WTC11 (cell line): ENCODE data around the gene EGFR. TPM values are rescaled to one million over a fixed set of nuclear protein-coding genes. Genes with fewer than 3 reads are reported as not detected.

Experiments used
- ATAC-seq: fragments of 200-7000 bp; cut with Tn5 transposase; 2 replicates; pipeline ENCODE4 v1.10.0; 2021; ENCODE audit warnings: mild to moderate bottlenecking, moderate library complexity
- CTCF ChIA-PET: fragments of 300-600 bp; sonication (Branson Sonifier 250); formaldehyde crosslinking; loops from one replicate; lab custom pipeline; 2021; ENCODE audit warnings: antibody characterized with exemption; lab: Charles Lee
- POLR2A ChIA-PET: fragments of 350-600 bp; sonication (Branson Sonifier 250); formaldehyde crosslinking; loops from one replicate; lab custom pipeline; 2021; ENCODE audit warnings: antibody characterized with exemption; lab: Charles Lee
- DNase-seq: peaks from one replicate; pipeline ENCODE4 v3.0.0; 2021; ENCODE audit warnings: low spot score
- H3K27ac Mint-ChIP-seq: 2 replicates; pipeline ENCODE4 v1.8.0; 2021; ENCODE audit warnings: mixed read lengths
- H3K27me3 Mint-ChIP-seq: 2 replicates; pipeline ENCODE4 v1.8.0; 2021; ENCODE audit warnings: low read depth, mild to moderate bottlenecking, moderate library complexity, mixed read lengths
- H3K36me3 Mint-ChIP-seq: 2 replicates; pipeline ENCODE4 v1.8.0; 2021; ENCODE audit warnings: mixed read lengths
- H3K4me1 Mint-ChIP-seq: 2 replicates; pipeline ENCODE4 v1.8.0; 2022; ENCODE audit warnings: mixed read lengths
- H3K4me3 Mint-ChIP-seq: 2 replicates; pipeline ENCODE4 v1.8.0; 2021; ENCODE audit warnings: mild to moderate bottlenecking, moderate library complexity, mixed read lengths
- H3K9me3 Mint-ChIP-seq: 2 replicates; pipeline ENCODE4 v1.8.0; 2021; ENCODE audit warnings: mixed read lengths
- ATF2 ChIP-seq: sonication (generic); formaldehyde crosslinking; IDR thresholded peaks from 2 replicates; pipeline ENCODE4 v1.8.1; 2022; ENCODE audit warnings: low read depth, missing genetic modification reagents, borderline replicate concordance
- CREB1 ChIP-seq: sonication (generic); formaldehyde crosslinking; IDR thresholded peaks from 2 replicates; pipeline ENCODE4 v1.8.0; 2023; ENCODE audit warnings: mild to moderate bottlenecking, missing genetic modification reagents
- ELF4 ChIP-seq: sonication (generic); formaldehyde crosslinking; IDR thresholded peaks from 2 replicates; pipeline ENCODE4 v1.8.1; 2022; ENCODE audit warnings: low read depth, mild to moderate bottlenecking, moderate library complexity, missing genetic modification reagents
- ETV6 ChIP-seq: sonication (generic); formaldehyde crosslinking; IDR thresholded peaks from 2 replicates; pipeline ENCODE4 v1.8.1; 2022; ENCODE audit warnings: mild to moderate bottlenecking, missing genetic modification reagents
- FOXK1 ChIP-seq: sonication (generic); formaldehyde crosslinking; IDR thresholded peaks from 2 replicates; pipeline ENCODE4 v1.8.0; 2022; ENCODE audit warnings: mild to moderate bottlenecking, moderate library complexity, missing genetic modification reagents
- GTF2I ChIP-seq: fragments of 250-450 bp; sonication (Bioruptor Pico); conservative IDR thresholded peaks from 2 replicates; pipeline ENCODE4 v1.4.0; 2021; ENCODE audit warnings: mild to moderate bottlenecking
- HMGXB4 ChIP-seq: sonication (generic); formaldehyde crosslinking; IDR thresholded peaks from 2 replicates; pipeline ENCODE4 v1.8.1; 2023; ENCODE audit warnings: mild to moderate bottlenecking, moderate library complexity, missing genetic modification reagents
- MYBL2 ChIP-seq: sonication (generic); formaldehyde crosslinking; IDR thresholded peaks from 2 replicates; pipeline ENCODE4 v1.8.1; 2023; ENCODE audit warnings: mild to moderate bottlenecking, moderate library complexity, missing genetic modification reagents
- NR1H2 ChIP-seq: sonication (generic); formaldehyde crosslinking; IDR thresholded peaks from 2 replicates; pipeline ENCODE4 v1.9.0; 2021; ENCODE audit warnings: mild to moderate bottlenecking, moderate library complexity, missing genetic modification reagents
- NR3C1 ChIP-seq: sonication (generic); formaldehyde crosslinking; conservative IDR thresholded peaks from 2 replicates; pipeline ENCODE4 v1.8.1; 2023; ENCODE audit warnings: low read depth, mild to moderate bottlenecking, missing genetic modification reagents
- SMAD3 ChIP-seq: sonication (generic); formaldehyde crosslinking; IDR thresholded peaks from 2 replicates; pipeline ENCODE4 v1.8.0; 2022; ENCODE audit warnings: missing genetic modification reagents, mild to moderate bottlenecking, borderline replicate concordance
- SMAD4 ChIP-seq: sonication (generic); formaldehyde crosslinking; IDR thresholded peaks from 2 replicates; pipeline ENCODE4 v1.8.0; 2022; ENCODE audit warnings: mild to moderate bottlenecking, missing genetic modification reagents
- ZBTB21 ChIP-seq: sonication (generic); formaldehyde crosslinking; IDR thresholded peaks from 2 replicates; pipeline ENCODE4 v1.8.1; 2023; ENCODE audit warnings: mild to moderate bottlenecking, missing genetic modification reagents, borderline replicate concordance
- ZNF138 ChIP-seq: sonication (generic); formaldehyde crosslinking; conservative IDR thresholded peaks from 2 replicates; pipeline ENCODE4 v1.8.1; 2022; ENCODE audit warnings: mild to moderate bottlenecking, moderate library complexity, missing genetic modification reagents
- ZNF281 ChIP-seq: sonication (generic); formaldehyde crosslinking; IDR thresholded peaks from 2 replicates; pipeline ENCODE4 v1.8.0; 2023; ENCODE audit warnings: mild to moderate bottlenecking, missing genetic modification reagents
- ZNF512 ChIP-seq: sonication (generic); formaldehyde crosslinking; IDR thresholded peaks from 2 replicates; pipeline ENCODE4 v1.8.1; 2022; ENCODE audit warnings: missing genetic modification reagents, borderline replicate concordance
- total RNA-seq: library from RNA; stranded (reverse); gene quantifications from 3 replicates; pipeline ENCODE4 v1.2.3, GENCODE V29; 2021
- TF ChIP-seq, protein P1 (sequence below): sonication (generic); formaldehyde crosslinking; IDR thresholded peaks from 2 replicates; pipeline ENCODE4 v1.8.0; 2023; ENCODE audit warnings: missing genetic modification reagents
- TF ChIP-seq, protein P2 (sequence below): sonication (generic); formaldehyde crosslinking; IDR thresholded peaks from 2 replicates; pipeline ENCODE4 v1.8.0; 2022; ENCODE audit warnings: mild to moderate bottlenecking, missing genetic modification reagents
- TF ChIP-seq, protein P3 (sequence below): sonication (generic); formaldehyde crosslinking; IDR thresholded peaks from 2 replicates; pipeline ENCODE4 v1.8.1; 2023; ENCODE audit warnings: mild to moderate bottlenecking, missing genetic modification reagents
- TF ChIP-seq, protein P4 (sequence below): fragments of 250-450 bp; sonication (Bioruptor Pico); IDR thresholded peaks from 2 replicates; pipeline ENCODE4 v2.1.2; 2022; ENCODE audit warnings: mild to moderate bottlenecking, moderate library complexity

The EGFR gene
- total RNA-seq, 1 experiment from 2014 or later, result 5.9 TPM

- ChIA-PET CTCF (no interaction called here), POLR2A (no interaction called here)
- Mint-ChIP-seq H3K36me3 (no peaks in the 10 kb centered on the region), H3K4me1 (peaks cover 25% of the 10 kb centered on the region), H3K4me3 (no peak overlapping the region), H3K27ac (no peak overlapping the region), H3K27me3 (no peaks in the 10 kb centered on the region), H3K9me3 (no peaks in the 10 kb centered on the region)
- TF ChIP-seq ZNF512 (CRISPR knock-in tag) (no peak), ETV6 (CRISPR knock-in tag) (no peak), ZBTB21 (CRISPR knock-in tag) (no peak), MYBL2 (CRISPR knock-in tag) (no peak), ATF2 (CRISPR knock-in tag) (no peak), ZNF281 (CRISPR knock-in tag) (no peak), CREB1 (no peak), GTF2I (CRISPR knock-in tag) (no peak)
- TF ChIP-seq, protein P1, sequence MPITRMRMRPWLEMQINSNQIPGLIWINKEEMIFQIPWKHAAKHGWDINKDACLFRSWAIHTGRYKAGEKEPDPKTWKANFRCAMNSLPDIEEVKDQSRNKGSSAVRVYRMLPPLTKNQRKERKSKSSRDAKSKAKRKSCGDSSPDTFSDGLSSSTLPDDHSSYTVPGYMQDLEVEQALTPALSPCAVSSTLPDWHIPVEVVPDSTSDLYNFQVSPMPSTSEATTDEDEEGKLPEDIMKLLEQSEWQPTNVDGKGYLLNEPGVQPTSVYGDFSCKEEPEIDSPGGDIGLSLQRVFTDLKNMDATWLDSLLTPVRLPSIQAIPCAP (CRISPR knock-in tag), result no peak
- TF ChIP-seq, protein P2, sequence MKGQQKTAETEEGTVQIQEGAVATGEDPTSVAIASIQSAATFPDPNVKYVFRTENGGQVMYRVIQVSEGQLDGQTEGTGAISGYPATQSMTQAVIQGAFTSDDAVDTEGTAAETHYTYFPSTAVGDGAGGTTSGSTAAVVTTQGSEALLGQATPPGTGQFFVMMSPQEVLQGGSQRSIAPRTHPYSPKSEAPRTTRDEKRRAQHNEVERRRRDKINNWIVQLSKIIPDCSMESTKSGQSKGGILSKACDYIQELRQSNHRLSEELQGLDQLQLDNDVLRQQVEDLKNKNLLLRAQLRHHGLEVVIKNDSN (CRISPR knock-in tag), result no peak
- DNase-seq (no peak), ATAC-seq (no peak)
Measured at GRCh38 chr7:55198634-55199392, 180.0 kb downstream of the EGFR start.

- Mint-ChIP-seq H3K9me3 (no peaks in the 10 kb centered on the region), H3K4me1 (peaks cover 22% of the 10 kb centered on the region), H3K36me3 (no peaks in the 10 kb centered on the region), H3K4me3 (no peak overlapping the region), H3K27ac (no peak overlapping the region), H3K27me3 (no peaks in the 10 kb centered on the region)
- ChIA-PET POLR2A (no interaction called here), CTCF (no interaction called here)
- DNase-seq (no peak), ATAC-seq (no peak)
- TF ChIP-seq ZNF138 (CRISPR knock-in tag), result no peak
- TF ChIP-seq, protein P3, sequence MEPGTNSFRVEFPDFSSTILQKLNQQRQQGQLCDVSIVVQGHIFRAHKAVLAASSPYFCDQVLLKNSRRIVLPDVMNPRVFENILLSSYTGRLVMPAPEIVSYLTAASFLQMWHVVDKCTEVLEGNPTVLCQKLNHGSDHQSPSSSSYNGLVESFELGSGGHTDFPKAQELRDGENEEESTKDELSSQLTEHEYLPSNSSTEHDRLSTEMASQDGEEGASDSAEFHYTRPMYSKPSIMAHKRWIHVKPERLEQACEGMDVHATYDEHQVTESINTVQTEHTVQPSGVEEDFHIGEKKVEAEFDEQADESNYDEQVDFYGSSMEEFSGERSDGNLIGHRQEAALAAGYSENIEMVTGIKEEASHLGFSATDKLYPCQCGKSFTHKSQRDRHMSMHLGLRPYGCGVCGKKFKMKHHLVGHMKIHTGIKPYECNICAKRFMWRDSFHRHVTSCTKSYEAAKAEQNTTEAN, result no peak
- no peak for TF ChIP-seq SMAD3
- no peak for TF ChIP-seq ELF4 (CRISPR knock-in tag)
- TF ChIP-seq NR1H2 (CRISPR knock-in tag), result no peak
- TF ChIP-seq HMGXB4, result no peak
- no peak for TF ChIP-seq SMAD4 (CRISPR knock-in tag)
- TF ChIP-seq, protein P4, sequence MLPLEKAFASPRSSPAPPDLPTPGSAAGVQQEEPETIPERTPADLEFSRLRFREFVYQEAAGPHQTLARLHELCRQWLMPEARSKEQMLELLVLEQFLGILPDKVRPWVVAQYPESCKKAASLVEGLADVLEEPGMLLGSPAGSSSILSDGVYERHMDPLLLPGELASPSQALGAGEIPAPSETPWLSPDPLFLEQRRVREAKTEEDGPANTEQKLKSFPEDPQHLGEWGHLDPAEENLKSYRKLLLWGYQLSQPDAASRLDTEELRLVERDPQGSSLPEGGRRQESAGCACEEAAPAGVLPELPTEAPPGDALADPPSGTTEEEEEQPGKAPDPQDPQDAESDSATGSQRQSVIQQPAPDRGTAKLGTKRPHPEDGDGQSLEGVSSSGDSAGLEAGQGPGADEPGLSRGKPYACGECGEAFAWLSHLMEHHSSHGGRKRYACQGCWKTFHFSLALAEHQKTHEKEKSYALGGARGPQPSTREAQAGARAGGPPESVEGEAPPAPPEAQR, result no peak
- TF ChIP-seq NR3C1, result no peak
- TF ChIP-seq FOXK1 (CRISPR knock-in tag), result no peak
Measured at GRCh38 chr7:55199418-55199817, 180.6 kb downstream of the EGFR start.
